SK-N-SH treated with all-trans-retinoic acid at 6 μM for 48 hours (cell line): ENCODE results near the gene CLDN18.

Experiments used
- ATAC-seq: fragments of 200-7000 bp; cut with Tn5 transposase; 3 replicates; pipeline ENCODE4 v1.9.1; 2020; ENCODE audit warnings: mild to moderate bottlenecking, moderate library complexity
- ARNTL ChIP-seq: fragments of 450-650 bp; formaldehyde crosslinking; IDR thresholded peaks from 2 replicates; pipeline ENCODE4 v1.5.0; 2020; ENCODE audit warnings: low read depth, mild to moderate bottlenecking, moderate library complexity, borderline replicate concordance
- BACH2 ChIP-seq: fragments of 250-450 bp; sonication (Bioruptor Pico); IDR thresholded peaks from 2 replicates; pipeline ENCODE4 v1.9.0; 2021; ENCODE audit warnings: mild to moderate bottlenecking, borderline replicate concordance
- CSDC2 ChIP-seq: fragments of 250-450 bp; sonication (Bioruptor Pico); IDR thresholded peaks from 2 replicates; pipeline ENCODE4 v1.5.0; 2020; ENCODE audit warnings: mild to moderate bottlenecking, moderate library complexity
- ESRRG ChIP-seq: fragments of 250-450 bp; sonication (Bioruptor Pico); IDR thresholded peaks from 2 replicates; pipeline ENCODE4 v1.6.1; 2021; ENCODE audit warnings: mild to moderate bottlenecking
- GLIS3 ChIP-seq: fragments of 250-450 bp; sonication (Bioruptor Pico); IDR thresholded peaks from 2 replicates; pipeline ENCODE4 v1.5.0; 2020; ENCODE audit warnings: mild to moderate bottlenecking, moderate library complexity
- ISL1 ChIP-seq: fragments of 250-450 bp; sonication (Bioruptor Pico); IDR thresholded peaks from 2 replicates; pipeline ENCODE4 v2.1.2; 2022; ENCODE audit warnings: mild to moderate bottlenecking, moderate library complexity
- OSR1 ChIP-seq: fragments of 250-450 bp; sonication (Bioruptor Pico); IDR thresholded peaks from 2 replicates; pipeline ENCODE4 v1.8.0; 2022; ENCODE audit warnings: moderate library complexity, mild to moderate bottlenecking, inconsistent platforms
- PATZ1 ChIP-seq: fragments of 250-450 bp; sonication (Bioruptor Pico); IDR thresholded peaks from 2 replicates; pipeline ENCODE4 v1.8.0; 2020; ENCODE audit warnings: mild to moderate bottlenecking, moderate library complexity, borderline replicate concordance
- PPARA ChIP-seq: fragments of 250-450 bp; sonication (Bioruptor Pico); IDR thresholded peaks from 2 replicates; pipeline ENCODE4 v1.5.0; 2020; ENCODE audit warnings: mild to moderate bottlenecking, borderline replicate concordance
- RARB ChIP-seq: fragments of 250-450 bp; sonication (Bioruptor Pico); IDR thresholded peaks from 2 replicates; pipeline ENCODE4 v1.8.0; 2021; ENCODE audit warnings: mild to moderate bottlenecking, moderate library complexity
- SNAI2 ChIP-seq: fragments of 250-450 bp; sonication (Bioruptor Pico); IDR thresholded peaks from 2 replicates; pipeline ENCODE4 v1.5.0; 2020; ENCODE audit warnings: mild to moderate bottlenecking, moderate library complexity
- TCF4 ChIP-seq: fragments of 250-450 bp; sonication (Bioruptor Pico); IDR thresholded peaks from 2 replicates; pipeline ENCODE4 v1.8.0; 2021; ENCODE audit warnings: mild to moderate bottlenecking, moderate library complexity, borderline replicate concordance
- TOX ChIP-seq: fragments of 250-450 bp; sonication (Bioruptor Pico); IDR thresholded peaks from 2 replicates; pipeline ENCODE4 v1.8.0; 2021; ENCODE audit warnings: mild to moderate bottlenecking, moderate library complexity, borderline replicate concordance
- ZC3H10 ChIP-seq: fragments of 250-450 bp; sonication (Bioruptor Pico); IDR thresholded peaks from 2 replicates; pipeline ENCODE4 v1.5.1; 2021; ENCODE audit warnings: mild to moderate bottlenecking, moderate library complexity
- ZFP3 ChIP-seq: fragments of 250-450 bp; sonication (Bioruptor Pico); IDR thresholded peaks from 2 replicates; pipeline ENCODE4 v1.5.0; 2020; ENCODE audit warnings: mild to moderate bottlenecking, moderate library complexity
- ZFP30 ChIP-seq: fragments of 450-650 bp; formaldehyde crosslinking; IDR thresholded peaks from 2 replicates; pipeline ENCODE4 v1.5.0; 2022; ENCODE audit warnings: mild to moderate bottlenecking, moderate library complexity
- ZNF565 ChIP-seq: fragments of 450-650 bp; formaldehyde crosslinking; conservative IDR thresholded peaks from 2 replicates; pipeline ENCODE4 v1.5.0; 2020; ENCODE audit warnings: low read depth, mild to moderate bottlenecking, moderate library complexity
- ZNF70 ChIP-seq: fragments of 450-650 bp; formaldehyde crosslinking; IDR thresholded peaks from 2 replicates; pipeline ENCODE4 v1.5.0; 2020; ENCODE audit warnings: mild to moderate bottlenecking, moderate library complexity
- ZNF8 ChIP-seq: fragments of 450-650 bp; formaldehyde crosslinking; IDR thresholded peaks from 2 replicates; pipeline ENCODE4 v1.5.0; 2020; ENCODE audit warnings: mild to moderate bottlenecking, moderate library complexity
- TF ChIP-seq, protein P1 (sequence below): fragments of 250-450 bp; sonication (Bioruptor Pico); IDR thresholded peaks from 2 replicates; pipeline ENCODE4 v1.5.0; 2020; ENCODE audit warnings: mild to moderate bottlenecking, moderate library complexity
- TF ChIP-seq, protein P2 (sequence below): fragments of 250-450 bp; sonication (Bioruptor Pico); IDR thresholded peaks from 2 replicates; pipeline ENCODE4 v1.5.1; 2020; ENCODE audit warnings: low read depth, mild to moderate bottlenecking, moderate library complexity

The CLDN18 gene

DNA sequence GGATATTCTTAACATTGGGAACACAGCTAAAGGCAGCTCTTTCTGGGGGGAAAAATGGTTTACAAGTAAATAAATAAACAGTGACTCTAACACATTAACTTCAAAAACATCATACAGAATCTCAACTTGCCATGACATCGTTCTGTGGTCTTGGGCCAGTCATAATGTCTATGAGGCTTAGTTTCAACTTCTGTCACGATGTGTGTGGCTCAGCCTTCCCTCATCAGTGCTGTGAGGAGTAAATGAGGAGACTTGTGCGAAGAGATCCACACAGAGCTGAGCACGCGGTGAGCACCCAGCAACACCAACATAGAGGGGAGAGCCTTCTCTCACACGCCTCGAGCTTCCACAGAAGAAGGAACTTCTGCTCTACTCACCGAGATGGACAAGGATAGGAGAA, 56.4 kb downstream of the CLDN18 start:
- ATAC-seq = no peak
- TF ChIP-seq, protein P1, sequence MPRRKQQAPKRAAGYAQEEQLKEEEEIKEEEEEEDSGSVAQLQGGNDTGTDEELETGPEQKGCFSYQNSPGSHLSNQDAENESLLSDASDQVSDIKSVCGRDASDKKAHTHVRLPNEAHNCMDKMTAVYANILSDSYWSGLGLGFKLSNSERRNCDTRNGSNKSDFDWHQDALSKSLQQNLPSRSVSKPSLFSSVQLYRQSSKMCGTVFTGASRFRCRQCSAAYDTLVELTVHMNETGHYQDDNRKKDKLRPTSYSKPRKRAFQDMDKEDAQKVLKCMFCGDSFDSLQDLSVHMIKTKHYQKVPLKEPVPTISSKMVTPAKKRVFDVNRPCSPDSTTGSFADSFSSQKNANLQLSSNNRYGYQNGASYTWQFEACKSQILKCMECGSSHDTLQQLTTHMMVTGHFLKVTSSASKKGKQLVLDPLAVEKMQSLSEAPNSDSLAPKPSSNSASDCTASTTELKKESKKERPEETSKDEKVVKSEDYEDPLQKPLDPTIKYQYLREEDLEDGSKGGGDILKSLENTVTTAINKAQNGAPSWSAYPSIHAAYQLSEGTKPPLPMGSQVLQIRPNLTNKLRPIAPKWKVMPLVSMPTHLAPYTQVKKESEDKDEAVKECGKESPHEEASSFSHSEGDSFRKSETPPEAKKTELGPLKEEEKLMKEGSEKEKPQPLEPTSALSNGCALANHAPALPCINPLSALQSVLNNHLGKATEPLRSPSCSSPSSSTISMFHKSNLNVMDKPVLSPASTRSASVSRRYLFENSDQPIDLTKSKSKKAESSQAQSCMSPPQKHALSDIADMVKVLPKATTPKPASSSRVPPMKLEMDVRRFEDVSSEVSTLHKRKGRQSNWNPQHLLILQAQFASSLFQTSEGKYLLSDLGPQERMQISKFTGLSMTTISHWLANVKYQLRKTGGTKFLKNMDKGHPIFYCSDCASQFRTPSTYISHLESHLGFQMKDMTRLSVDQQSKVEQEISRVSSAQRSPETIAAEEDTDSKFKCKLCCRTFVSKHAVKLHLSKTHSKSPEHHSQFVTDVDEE (CRISPR knock-in tag) = no peak
- TF ChIP-seq OSR1 (no peak), RARB (CRISPR knock-in tag) (no peak), ZC3H10 (CRISPR knock-in tag) (no peak), TOX (CRISPR knock-in tag) (no peak), ZNF8 (CRISPR knock-in tag) (no peak), GLIS3 (CRISPR knock-in tag) (no peak), SNAI2 (CRISPR knock-in tag) (no peak), BACH2 (CRISPR knock-in tag) (no peak), ISL1 (no peak), PATZ1 (no peak), ZNF565 (CRISPR knock-in tag) (no peak)
- TF ChIP-seq, all 23 proteins: peak for 0

DNA sequence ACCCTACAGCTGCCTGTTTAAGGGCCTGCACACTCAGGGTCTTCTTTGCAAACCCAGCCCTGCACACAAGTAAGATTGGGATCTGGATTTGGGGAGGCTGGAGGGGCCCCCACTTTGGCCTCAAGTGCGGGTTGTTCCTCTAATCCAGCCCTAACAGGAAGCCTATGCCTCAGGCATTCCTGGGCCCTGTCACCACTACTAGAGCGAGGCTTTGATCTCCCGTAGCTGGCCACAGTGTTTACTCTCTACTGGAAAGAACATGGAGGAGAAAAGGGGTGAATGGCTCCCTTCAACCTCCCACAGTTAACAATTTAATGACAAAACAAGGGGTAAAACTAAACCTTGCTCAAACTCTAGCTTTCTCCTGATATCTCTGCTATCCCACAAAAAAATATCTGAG, 57.0 kb downstream of the CLDN18 start:
- TF ChIP-seq BACH2 (CRISPR knock-in tag) (no peak), TOX (CRISPR knock-in tag) (no peak), ZNF8 (CRISPR knock-in tag) (no peak), TCF4 (CRISPR knock-in tag) (no peak), ESRRG (no peak)
- TF ChIP-seq, protein P2, sequence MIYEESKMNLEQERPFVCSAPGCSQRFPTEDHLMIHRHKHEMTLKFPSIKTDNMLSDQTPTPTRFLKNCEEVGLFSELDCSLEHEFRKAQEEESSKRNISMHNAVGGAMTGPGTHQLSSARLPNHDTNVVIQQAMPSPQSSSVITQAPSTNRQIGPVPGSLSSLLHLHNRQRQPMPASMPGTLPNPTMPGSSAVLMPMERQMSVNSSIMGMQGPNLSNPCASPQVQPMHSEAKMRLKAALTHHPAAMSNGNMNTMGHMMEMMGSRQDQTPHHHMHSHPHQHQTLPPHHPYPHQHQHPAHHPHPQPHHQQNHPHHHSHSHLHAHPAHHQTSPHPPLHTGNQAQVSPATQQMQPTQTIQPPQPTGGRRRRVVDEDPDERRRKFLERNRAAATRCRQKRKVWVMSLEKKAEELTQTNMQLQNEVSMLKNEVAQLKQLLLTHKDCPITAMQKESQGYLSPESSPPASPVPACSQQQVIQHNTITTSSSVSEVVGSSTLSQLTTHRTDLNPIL (CRISPR knock-in tag) = no peak
- TF ChIP-seq, all 23 proteins: peak for 0
- ATAC-seq = no peak

GRCh38 chr3:138068046-138068445, 58.1 kb downstream of the CLDN18 start:
- no peak for TF ChIP-seq ESRRG
- no peak for TF ChIP-seq ISL1
- TF ChIP-seq ZC3H10 (CRISPR knock-in tag) = no peak
- no peak for TF ChIP-seq ZNF565 (CRISPR knock-in tag)
- TF ChIP-seq ZNF8 (CRISPR knock-in tag) = no peak
- no peak for TF ChIP-seq SNAI2 (CRISPR knock-in tag)
- TF ChIP-seq TOX (CRISPR knock-in tag) = no peak
- TF ChIP-seq PPARA (CRISPR knock-in tag) = no peak
- no peak for TF ChIP-seq CSDC2 (CRISPR knock-in tag)
- TF ChIP-seq, protein P1 (CRISPR knock-in tag) = no peak
- no peak for TF ChIP-seq ZNF70
- no peak for TF ChIP-seq ZFP3
- no peak for TF ChIP-seq ARNTL
- no peak for TF ChIP-seq ZFP30 (CRISPR knock-in tag)
- TF ChIP-seq OSR1 = no peak
- no peak for ATAC-seq
